Mammary epithelial cell (primary cell): ENCODE results near the gene DNAJA3.

ENCODE experiments used
- CTCF ChIP-seq, 2 donors: IDR thresholded peaks in 1 of 2; conservative IDR thresholded peaks in 1 of 2; 2 replicates each; pipeline ENCODE4 v1.5.1; 2011 to 2012; ENCODE audit warnings: inconsistent platforms in 2 of 2, low read length in 2 of 2, mild to moderate bottlenecking in 2 of 2, control low read depth in 1 of 2, low read depth in 1 of 2; ENCODE audit not compliant: insufficient read depth in 1 of 2; ENCODE audit errors: extremely low read depth in 1 of 2
- EZH2 ChIP-seq: IDR thresholded peaks from 2 replicates; pipeline ENCODE4 v1.6.1; 2012; ENCODE audit warnings: low read length, inconsistent platforms, borderline replicate concordance

GRCh38 chr16:4401510-4401909 is 24.2 kb upstream of the DNAJA3 start:
- TF ChIP-seq CTCF (conservative IDR thresholded peaks at IDR 0.05 in 1 of 2, IDR thresholded peaks at IDR 0.05 in 1 of 2; ENCODE audit: extremely low read depth in 1 of 2, insufficient read depth in 1 of 2, low read depth in 1 of 2, low read length in 2 of 2) (no peak), EZH2 (no peak)
